ENCODE data around the gene RHCG.

- TF ChIP-seq POLR2A (IDR thresholded peaks at IDR 0.05): no peak
- no peak for TF ChIP-seq CTCF (IDR thresholded peaks at IDR 0.05 in 4 of 5, conservative IDR thresholded peaks at IDR 0.05 in 1 of 5)
These were observed 30.4 kb upstream of the RHCG start for GRCh38 chr15:89526601-89527441.
